GM18867 (cell line): ENCODE results near the gene LRMDA.

Experiments used
- ATAC-seq: cut with Tn5 transposase; IDR thresholded peaks from one replicate; pipeline ENCODE4 v1.9.1; 2021; ENCODE audit warnings: mild to moderate bottlenecking, moderate library complexity; ENCODE audit not compliant: unreplicated experiment

Gene LRMDA

DNA sequence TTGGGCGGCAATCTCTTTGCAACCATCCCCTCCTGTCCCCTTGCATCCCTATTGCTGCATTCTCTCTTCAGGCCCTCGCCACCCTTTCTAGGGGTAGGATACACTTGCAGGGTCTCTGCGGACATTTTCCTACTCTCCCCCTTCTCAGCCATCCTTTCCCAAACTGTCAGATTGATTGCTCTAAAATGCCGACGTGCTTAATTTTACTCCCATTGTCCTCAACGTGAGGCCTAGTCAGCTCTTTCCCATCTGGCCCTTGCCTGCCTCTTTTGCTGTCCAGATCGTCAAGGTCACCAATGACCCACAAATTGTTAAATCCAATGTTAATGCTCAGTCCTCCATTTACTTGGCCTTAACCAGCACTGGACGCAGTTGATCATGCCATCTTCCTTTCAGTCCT lies 12.7 kb upstream of the LRMDA start:
- no peak for ATAC-seq

GRCh38 chr10:75422913-75423312 lies 8.5 kb upstream of the LRMDA start:
- no peak for ATAC-seq

- no peak for ATAC-seq
These were observed 6.9 kb upstream of the LRMDA start for GRCh38 chr10:75424571-75424970.

DNA sequence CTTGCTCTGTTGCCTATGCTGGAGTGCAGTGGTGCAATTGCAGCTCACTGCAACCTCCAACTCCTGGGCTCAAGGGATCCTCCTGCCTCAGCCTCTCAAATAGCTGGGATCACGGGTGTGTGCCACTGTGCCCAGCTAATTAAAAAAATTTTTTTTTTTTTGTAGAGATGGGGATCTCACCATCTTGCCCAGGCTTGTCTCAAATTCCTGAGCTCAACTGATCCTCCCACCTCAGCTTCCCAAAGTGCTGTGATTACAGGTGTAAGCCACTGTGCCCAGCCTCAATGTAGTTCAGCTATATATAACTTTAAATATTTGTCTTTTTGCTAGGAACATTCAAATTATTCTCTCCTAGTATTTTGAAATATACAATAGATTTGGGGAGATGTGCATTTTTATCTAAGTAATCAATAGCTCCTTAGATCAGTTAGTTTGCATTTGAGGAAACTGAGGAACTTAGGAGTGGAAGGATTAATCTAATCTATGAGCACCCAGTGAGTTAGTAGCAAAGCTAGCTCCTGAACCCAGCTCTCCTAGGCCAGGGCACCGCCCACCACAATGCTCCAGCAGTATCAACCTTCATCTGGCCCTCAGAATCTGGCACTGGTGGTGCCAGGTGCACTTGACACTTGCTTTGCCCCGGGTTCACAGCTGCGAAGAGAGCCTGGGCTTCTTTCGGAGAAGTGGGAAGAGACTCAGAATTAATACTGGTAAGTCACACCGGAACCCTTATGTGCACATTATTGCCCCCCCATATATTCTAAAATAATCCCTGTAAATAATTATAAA lies 5.9 kb upstream of the LRMDA start:
- ATAC-seq: no peak

GRCh38 chr10:75426880-75427279 lies 4.5 kb upstream of the LRMDA start:
- ATAC-seq: no peak

DNA sequence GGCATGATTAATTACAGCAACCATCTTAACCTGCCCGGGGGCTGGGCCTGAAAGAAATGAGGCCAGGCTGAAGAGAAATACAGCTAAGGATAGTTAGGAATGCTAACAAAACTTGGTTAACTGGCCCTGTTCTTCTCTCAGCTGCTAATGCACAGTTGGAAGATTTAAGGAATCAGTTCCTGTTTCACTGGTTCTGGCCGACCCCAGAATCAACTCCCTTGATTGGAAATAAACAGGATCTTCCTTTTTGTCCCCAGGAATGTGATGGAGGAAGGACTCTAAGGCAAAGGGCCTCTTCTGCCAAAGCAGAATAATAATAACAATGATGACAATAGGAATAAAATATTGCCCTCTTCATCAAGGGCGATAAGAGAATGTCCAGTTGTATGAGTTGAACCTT lies 3.5 kb upstream of the LRMDA start:
- no peak for ATAC-seq

GRCh38 chr10:75428434-75429158 lies 2.8 kb upstream of the LRMDA start:
- ATAC-seq: peak; percentile 61

- ATAC-seq: no peak
These were observed 2.1 kb upstream of the LRMDA start for GRCh38 chr10:75429159-75429827.

DNA sequence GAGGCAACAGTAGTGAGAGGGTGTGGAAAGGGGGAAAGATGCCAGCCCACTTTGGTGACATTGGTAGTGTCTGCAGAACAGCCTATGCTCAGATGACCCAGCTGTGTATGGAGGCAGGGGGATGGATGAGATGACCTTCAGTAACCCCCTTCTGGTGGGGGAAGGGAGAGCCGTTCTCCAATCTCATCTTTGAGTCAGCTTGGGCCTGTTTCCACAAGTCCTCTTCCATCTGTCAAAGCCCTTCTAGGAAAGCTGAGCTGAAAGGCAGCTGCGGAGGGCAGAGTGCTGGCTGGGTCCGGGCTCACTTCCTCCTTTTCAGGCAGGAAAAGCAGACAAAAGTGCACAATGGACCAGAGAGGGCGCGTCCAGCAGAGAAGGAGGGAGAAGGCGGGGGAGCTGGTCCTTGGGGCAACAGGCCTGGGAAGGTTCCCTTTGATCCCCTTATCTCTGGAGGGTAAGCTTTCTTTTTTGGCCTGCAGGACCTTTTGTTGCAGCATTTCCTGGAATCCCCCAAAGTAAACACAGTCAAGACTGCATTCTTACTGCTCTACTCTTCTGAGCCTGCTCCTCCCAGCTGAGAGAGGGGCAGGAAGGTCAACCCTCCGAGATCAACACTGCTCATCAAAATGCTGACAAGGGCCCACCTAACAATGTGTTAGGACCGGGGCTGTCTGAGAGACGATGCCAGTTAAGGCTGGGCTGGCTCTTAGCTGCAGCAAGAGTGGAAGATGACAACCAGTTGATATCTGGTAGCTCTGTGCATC lies 1.2 kb upstream of the LRMDA start:
- ATAC-seq: no peak

DNA sequence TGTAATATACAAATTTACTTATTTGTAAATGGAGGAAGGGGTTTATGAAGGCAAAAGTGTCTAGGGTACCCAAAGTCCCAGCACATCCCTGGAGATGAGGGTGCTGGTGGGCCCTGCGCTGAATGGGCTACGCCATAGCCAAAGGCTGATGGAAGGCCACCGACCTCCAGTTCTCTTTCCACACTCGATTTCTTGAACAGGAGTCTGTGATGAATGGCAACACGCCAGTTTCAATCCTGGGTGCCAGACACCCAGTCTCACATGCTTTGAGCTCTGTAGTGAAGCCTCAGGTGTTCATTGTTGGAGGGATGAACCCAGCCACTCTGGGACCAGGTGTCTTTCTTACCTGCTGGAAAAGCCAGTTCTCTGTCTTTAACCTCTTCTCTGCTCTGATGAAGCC lies 752 bp downstream of the LRMDA start:
- no peak for ATAC-seq

DNA sequence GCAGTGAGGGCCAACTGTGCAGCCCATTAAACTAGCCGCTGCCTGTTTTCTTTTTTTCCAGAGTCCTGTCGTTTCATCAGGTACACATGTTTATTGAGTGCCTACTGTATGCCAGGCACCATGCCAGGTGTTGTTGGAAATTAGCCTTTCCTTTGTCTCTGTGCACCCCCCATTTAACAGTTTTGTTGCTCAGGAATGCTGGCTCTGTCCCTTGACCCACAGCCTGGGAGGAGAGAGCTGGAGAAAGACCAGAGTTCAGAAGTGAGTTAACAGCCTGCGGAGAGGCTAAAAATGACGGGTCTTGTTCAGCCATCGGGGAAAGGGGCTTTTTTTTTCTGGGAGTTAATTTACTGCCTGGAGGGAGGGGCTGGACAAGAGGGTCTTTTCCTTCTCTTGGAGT lies 1.3 kb downstream of the LRMDA start:
- ATAC-seq: no peak

DNA sequence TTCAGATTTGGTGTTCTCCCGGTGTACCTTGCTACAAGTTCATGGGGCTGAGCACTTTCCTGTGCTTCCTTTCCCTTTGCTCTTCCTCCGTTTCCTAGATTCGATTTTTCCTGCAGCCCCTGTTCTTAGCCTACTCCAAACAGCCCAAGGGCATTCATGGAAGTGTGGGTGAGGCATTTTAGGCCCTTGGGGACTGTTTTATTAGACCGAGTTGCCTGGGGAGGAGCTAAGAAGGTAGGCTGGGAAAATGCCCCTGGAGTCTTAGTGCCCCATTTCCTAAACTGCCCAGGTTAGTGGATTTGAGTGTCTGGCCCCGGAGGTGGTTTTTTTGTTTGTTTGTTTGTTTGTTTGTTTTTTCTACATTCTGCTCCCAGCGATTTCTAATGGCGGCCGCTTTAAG lies 1.8 kb downstream of the LRMDA start:
- ATAC-seq: no peak

DNA sequence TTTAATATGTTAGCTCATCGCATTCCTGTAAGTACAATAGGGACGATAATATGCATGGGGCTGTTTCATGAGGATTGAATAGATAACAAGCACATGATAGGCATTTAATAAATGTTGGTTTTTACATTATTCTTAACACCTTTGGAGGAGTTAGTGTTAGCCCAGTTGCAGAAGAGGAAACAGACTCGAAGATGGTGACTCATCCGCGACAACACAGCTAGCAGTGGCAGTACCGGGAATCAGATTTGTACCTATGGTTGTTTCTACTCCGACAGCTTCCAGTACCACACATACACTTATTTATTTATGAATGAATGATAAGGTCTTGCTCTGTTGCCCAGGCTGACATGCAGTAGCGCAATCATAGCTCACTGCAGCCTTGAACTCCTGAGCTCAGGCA lies 2.9 kb downstream of the LRMDA start:
- ATAC-seq: no peak

GRCh38 chr10:75435291-75435690 lies 3.9 kb downstream of the LRMDA start:
- no peak for ATAC-seq

GRCh38 chr10:75436896-75437295 lies 5.5 kb downstream of the LRMDA start:
- no peak for ATAC-seq

GRCh38 chr10:75437693-75438092 lies 6.3 kb downstream of the LRMDA start:
- no peak for ATAC-seq

DNA sequence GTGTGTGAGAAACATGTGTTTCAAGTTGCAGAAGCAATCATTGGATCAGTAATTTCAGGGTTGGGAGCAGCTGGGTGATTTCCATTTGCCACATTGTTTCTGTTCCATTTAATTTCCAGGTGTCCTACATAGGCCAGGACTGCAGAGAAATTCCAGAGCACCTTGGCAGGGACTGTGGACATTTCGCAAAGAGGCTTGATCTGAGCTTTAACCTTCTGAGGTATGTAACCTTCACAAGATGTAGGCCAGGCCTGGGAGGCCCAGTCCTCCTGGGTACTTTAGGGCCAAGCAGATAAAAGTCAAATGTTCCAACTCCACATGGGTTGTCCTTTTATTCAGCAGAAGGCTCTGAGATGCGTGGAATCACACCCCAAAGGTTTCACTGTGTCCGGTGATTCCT lies 6.9 kb downstream of the LRMDA start:
- no peak for ATAC-seq

- ATAC-seq: no peak
These were observed 8.4 kb downstream of the LRMDA start for GRCh38 chr10:75439811-75440210.

GRCh38 chr10:75440271-75440793 lies 8.9 kb downstream of the LRMDA start:
- ATAC-seq: no peak

GRCh38 chr10:75441196-75441595 lies 9.8 kb downstream of the LRMDA start:
- no peak for ATAC-seq

DNA sequence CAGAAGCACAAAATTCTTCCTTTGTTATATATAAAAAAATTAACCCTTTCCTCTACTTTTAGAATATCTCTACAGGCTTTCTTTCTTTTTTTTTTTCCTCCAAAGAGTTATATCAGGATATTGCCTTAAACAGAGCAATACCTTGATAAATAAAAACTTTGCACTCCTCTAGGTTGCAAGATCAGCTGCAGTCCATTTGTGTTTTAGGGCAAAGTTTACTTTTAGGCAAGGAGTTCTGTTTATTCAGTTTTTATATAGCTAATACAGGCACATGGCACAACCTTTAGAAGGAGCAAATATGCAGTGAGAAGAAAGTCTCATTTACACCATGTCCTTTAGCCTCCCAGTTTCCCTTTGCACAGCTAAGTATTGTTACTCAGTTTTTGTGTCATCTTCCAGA lies 10.3 kb downstream of the LRMDA start:
- ATAC-seq: no peak
